HepG2 (cell line): ENCODE results near the gene COL25A1. TPM values are rescaled to one million over a fixed set of nuclear protein-coding genes. Genes with fewer than 3 reads are reported as not detected.

ENCODE experiments used
- ATAC-seq: fragments of 200-7000 bp; cut with Tn5 transposase; 3 replicates; pipeline ENCODE4 v1.9.1; 2020; ENCODE audit warnings: mild to moderate bottlenecking, moderate library complexity
- BruUV-seq: library from RNA; stranded (reverse); fragments of 400-500 nt; replicated peaks from 2 replicates; lab custom pipeline; 2021; lab: Mats Ljungman, UMichigan
- CTCF ChIA-PET: fragments of 300-600 bp; formaldehyde crosslinking; extraction: SDS; loops from one replicate; lab custom pipeline; 2021; ENCODE audit warnings: low total read pairs, inconsistent platforms, low intra/inter-chr PET ratio; lab: Yijun Ruan, JAX
- POLR2A ChIA-PET: fragments of 350-600 bp; sonication (Branson Sonifier 250); formaldehyde crosslinking; loops from one replicate; lab custom pipeline; 2020; ENCODE audit warnings: antibody characterized with exemption, inconsistent platforms; lab: Yijun Ruan, JAX
- DNase-seq: peaks from one replicate; pipeline ENCODE4 v3.0.0-alpha.2; 2015; ENCODE audit warnings: low spot score
- FAIRE-seq: peaks from 3 replicates; lab custom pipeline; 2011; peaks lifted over from hg19 to GRCh38; lab: Jason Lieb, UNC
- H2AFZ ChIP-seq: one replicate; pipeline ENCODE4 v1.6.1; 2011; ENCODE audit warnings: low read length, inconsistent platforms
- H3K27ac ChIP-seq: fragments of 300-600 bp; 3 replicates; pipeline ENCODE4 v1.8.0; 2011; ENCODE audit warnings: mixed run types, mild to moderate bottlenecking, mixed read lengths, low read length, inconsistent platforms; ENCODE audit not compliant: insufficient read depth; ENCODE audit errors: extremely low read length
- H3K27me3 ChIP-seq, 2 experiments: fragments of 200-600 bp in 1 of 2; 2 replicates in 1 of 2; 3 replicates in 1 of 2; pipeline versions ENCODE4 v1.6.0 to v1.8.0; 2011; ENCODE audit warnings: low read length in 2 of 2, mild to moderate bottlenecking in 2 of 2, moderate library complexity in 2 of 2, inconsistent platforms in 1 of 2; ENCODE audit not compliant: insufficient read depth in 2 of 2, control insufficient read depth in 1 of 2
- H3K36me3 ChIP-seq, 2 experiments: fragments of 200-600 bp in 1 of 2; replicated peaks in 1 of 2; 2 replicates in 1 of 2; 3 replicates in 1 of 2; pipeline versions ENCODE4 v1.5.1 to v1.8.0; 2011; ENCODE audit warnings: low read length in 2 of 2, inconsistent platforms in 1 of 2; ENCODE audit not compliant: insufficient read depth in 2 of 2, control insufficient read depth in 1 of 2
- H3K4me1 ChIP-seq: 2 replicates; pipeline ENCODE4 v1.5.1; 2012; ENCODE audit warnings: low read length, inconsistent platforms; ENCODE audit not compliant: insufficient read depth
- H3K4me2 ChIP-seq: 2 replicates; pipeline ENCODE4 v1.6.0; 2011; ENCODE audit warnings: low read depth, low read length, inconsistent platforms
- H3K4me3 ChIP-seq, 3 experiments: fragments of 200-600 bp in 1 of 3; sonication (generic), shearing (Covaris generic) in 1 of 3; replicated peaks in 1 of 3; 2 replicates each; pipeline ENCODE4 v1.5.1; 2011 to 2016; ENCODE audit warnings: low read length in 3 of 3, inconsistent platforms in 2 of 3, low read depth in 2 of 3, mild to moderate bottlenecking in 2 of 3, control low read depth in 1 of 3, mixed read lengths in 1 of 3; ENCODE audit not compliant: insufficient read depth in 1 of 3
- H3K79me2 ChIP-seq: one replicate; pipeline ENCODE4 v1.6.1; 2011; ENCODE audit warnings: low read length, inconsistent platforms; ENCODE audit not compliant: insufficient read depth
- H3K9ac ChIP-seq: 2 replicates; pipeline ENCODE4 v1.6.0; 2011; ENCODE audit warnings: mild to moderate bottlenecking, low read depth, low read length, inconsistent platforms; ENCODE audit not compliant: insufficient read depth
- H3K9me3 ChIP-seq: 2 replicates; pipeline ENCODE4 v1.5.1; 2012; ENCODE audit warnings: mild to moderate bottlenecking, low read length
- H4K20me1 ChIP-seq: 2 replicates; pipeline ENCODE4 v1.6.0; 2011; ENCODE audit warnings: inconsistent platforms, mild to moderate bottlenecking, low read length, moderate library complexity; ENCODE audit not compliant: insufficient read depth
- DNMT3B ChIP-seq: conservative IDR thresholded peaks from 2 replicates; pipeline ENCODE4 v1.6.1; 2016; ENCODE audit warnings: missing biosample characterization, control low read depth
- ETV5 ChIP-seq: IDR thresholded peaks from 2 replicates; pipeline ENCODE4 v1.6.1; 2018; ENCODE audit warnings: missing biosample characterization, missing genetic modification reagents, inconsistent platforms, borderline replicate concordance
- FOXO1 ChIP-seq: sonication (generic); formaldehyde crosslinking; IDR thresholded peaks from 2 replicates; pipeline ENCODE4 v1.4.0; 2020; ENCODE audit warnings: missing genetic modification reagents
- GABPB1 ChIP-seq: IDR thresholded peaks from 2 replicates; pipeline ENCODE4 v1.6.1; 2016; ENCODE audit warnings: mild to moderate bottlenecking, missing genetic modification reagents, moderate library complexity, missing compliant biosample characterization
- HNRNPL ChIP-seq: fragments of 200-400 bp; formaldehyde crosslinking; IDR thresholded peaks from 2 replicates; pipeline ENCODE4 v1.6.1; 2017; ENCODE audit warnings: mild to moderate bottlenecking, low read depth, low read length
- HNRNPUL1 ChIP-seq: fragments of 200-400 bp; formaldehyde crosslinking; IDR thresholded peaks from 2 replicates; pipeline ENCODE4 v1.6.1; 2017; ENCODE audit warnings: low read depth, mild to moderate bottlenecking, low read length, moderate library complexity
- RFX3 ChIP-seq: IDR thresholded peaks from 2 replicates; pipeline ENCODE4 v1.6.1; 2016; ENCODE audit warnings: missing biosample characterization, missing genetic modification reagents
- ZNF264 ChIP-seq: sonication (generic); formaldehyde crosslinking; IDR thresholded peaks from 2 replicates; pipeline ENCODE4 v1.4.0; 2020; ENCODE audit warnings: missing genetic modification reagents
- ZNF607 ChIP-seq: sonication (generic); formaldehyde crosslinking; IDR thresholded peaks from 2 replicates; pipeline ENCODE4 v1.5.1; 2020; ENCODE audit warnings: missing genetic modification reagents, mild to moderate bottlenecking, borderline replicate concordance
- WGBS: methylation state at CpG from one replicate; pipeline ENCODE4 v1.1.6; 2017; ENCODE audit warnings: low lambda C conversion rate; 5-methylcytosine and 5-hydroxymethylcytosine counted together
- in situ Hi-C: cut with HindIII; loops from 2 replicates; pipeline ENCODE4 v1.10.0; 2017; ENCODE audit warnings: low pct_unique_long_range_greater_than_20kb; ENCODE audit not compliant: extremely low pct_ligation_motif_present
- intact Hi-C: fragments of 100-400 bp; cut with micrococcal nuclease; formaldehyde crosslinking; loops from one replicate; pipeline ENCODE4 v1.10.0; 2022; ENCODE audit not compliant: unreplicated experiment
- polyA plus RNA-seq, 8 experiments: library from polyadenylated mRNA; depleted of rRNA in 3 of 8; stranded (reverse) in 7 of 8; unstranded in 1 of 8; fragments of >200 nt; fragmentation: Illumina TruSeq in 4 of 8; extraction: Trizol in 4 of 8; gene quantifications; 2 replicates each; pipeline versions ENCODE4 v1.2.1 to v1.2.3, GENCODE V29; 2011 to 2016; ENCODE audit warnings: low read depth in 4 of 8, missing spikeins in 1 of 8, mixed read lengths in 1 of 8; ENCODE audit not compliant: insufficient read depth in 1 of 8
- total RNA-seq, 5 experiments: library from RNA; depleted of rRNA; stranded (reverse); fragments of >200 nt; fragmentation: Illumina TruSeq; extraction: Trizol; gene quantifications; 2 replicates each; pipeline ENCODE4 v1.2.3, GENCODE V29; 2016; ENCODE audit warnings: low read depth in 1 of 5
- TF ChIP-seq, protein P1 (sequence below): sonication (generic); formaldehyde crosslinking; conservative IDR thresholded peaks from 2 replicates; pipeline ENCODE4 v1.4.0; 2020; ENCODE audit warnings: missing genetic modification reagents

Gene COL25A1
- total and polyA plus RNA-seq, 2 of the 13 experiments (the other 11 are each of a cell fraction or from before 2014, with no cell fraction given): not detected

DNA sequence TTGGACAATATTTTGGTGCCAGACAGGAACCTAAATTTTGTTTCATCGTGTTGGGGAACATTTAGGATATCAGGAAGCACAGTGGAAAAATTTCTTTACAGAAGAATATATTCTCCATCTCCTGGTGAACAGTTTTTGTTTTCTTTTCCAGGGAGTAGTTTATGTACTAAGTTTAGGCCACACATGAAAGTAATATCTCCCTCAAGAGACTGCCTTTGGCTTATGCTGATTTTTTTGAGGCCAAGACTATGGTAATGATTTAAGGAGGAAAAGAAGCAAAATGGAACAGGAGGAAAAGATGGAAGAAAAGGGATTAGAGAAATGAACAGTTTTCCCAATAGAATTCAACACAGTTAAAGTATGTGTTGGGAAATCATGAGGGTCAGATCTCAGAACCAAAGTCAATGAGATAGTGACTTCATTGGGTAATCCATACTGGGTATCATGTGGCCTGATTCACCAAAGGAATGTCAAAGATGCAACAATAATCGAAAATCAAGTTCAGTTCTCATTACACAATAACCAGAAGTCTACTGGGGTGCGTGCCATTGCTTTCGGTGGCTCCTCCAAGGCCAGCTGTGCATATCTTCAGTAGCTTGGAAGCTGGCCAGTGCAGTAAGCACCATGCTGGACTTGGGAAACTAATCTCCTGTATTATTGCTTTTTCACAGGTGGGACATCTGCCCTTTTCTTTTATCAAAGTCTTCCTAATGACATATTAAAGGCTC lies 234.8 kb downstream of the COL25A1 start (continued):
- no peak for TF ChIP-seq HNRNPL
- no peak for TF ChIP-seq FOXO1 (CRISPR knock-in tag)
- TF ChIP-seq, protein P1, sequence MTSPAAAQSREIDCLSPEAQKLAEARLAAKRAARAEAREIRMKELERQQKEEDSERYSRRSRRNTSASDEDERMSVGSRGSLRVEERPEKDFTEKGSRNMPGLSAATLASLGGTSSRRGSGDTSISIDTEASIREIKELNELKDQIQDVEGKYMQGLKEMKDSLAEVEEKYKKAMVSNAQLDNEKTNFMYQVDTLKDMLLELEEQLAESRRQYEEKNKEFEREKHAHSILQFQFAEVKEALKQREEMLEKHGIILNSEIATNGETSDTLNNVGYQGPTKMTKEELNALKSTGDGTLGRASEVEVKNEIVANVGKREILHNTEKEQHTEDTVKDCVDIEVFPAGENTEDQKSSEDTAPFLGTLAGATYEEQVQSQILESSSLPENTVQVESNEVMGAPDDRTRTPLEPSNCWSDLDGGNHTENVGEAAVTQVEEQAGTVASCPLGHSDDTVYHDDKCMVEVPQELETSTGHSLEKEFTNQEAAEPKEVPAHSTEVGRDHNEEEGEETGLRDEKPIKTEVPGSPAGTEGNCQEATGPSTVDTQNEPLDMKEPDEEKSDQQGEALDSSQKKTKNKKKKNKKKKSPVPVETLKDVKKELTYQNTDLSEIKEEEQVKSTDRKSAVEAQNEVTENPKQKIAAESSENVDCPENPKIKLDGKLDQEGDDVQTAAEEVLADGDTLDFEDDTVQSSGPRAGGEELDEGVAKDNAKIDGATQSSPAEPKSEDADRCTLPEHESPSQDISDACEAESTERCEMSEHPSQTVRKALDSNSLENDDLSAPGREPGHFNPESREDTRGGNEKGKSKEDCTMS: no peak
- no peak for TF ChIP-seq DNMT3B
- no peak for TF ChIP-seq ETV5
- TF ChIP-seq ZNF607: no peak
- no peak for TF ChIP-seq GABPB1 (CRISPR knock-in tag)

DNA sequence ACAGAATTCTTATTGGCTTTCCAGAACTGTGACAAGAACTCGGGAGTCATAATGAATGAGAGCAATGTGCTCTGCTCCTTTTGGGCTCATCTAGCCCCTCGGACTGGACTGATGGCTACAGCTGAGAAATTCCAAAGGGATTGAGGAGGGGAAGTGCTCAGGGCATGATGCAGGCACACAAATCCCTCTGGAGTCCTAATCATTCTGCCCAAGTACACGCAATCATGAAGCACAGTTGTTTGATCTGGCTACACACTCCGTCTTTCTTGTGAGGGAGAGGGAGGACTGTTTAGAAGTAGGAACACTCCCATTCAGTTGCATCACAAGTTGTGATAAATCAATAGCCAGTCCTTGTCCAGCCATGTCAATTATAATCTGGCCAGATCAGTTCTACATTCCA lies 237.5 kb downstream of the COL25A1 start:
- intact Hi-C loops: no loop called here
- H3K36me3 ChIP-seq: no peaks in the 10 kb centered on the region
- POLR2A ChIA-PET: no interaction called here
- DNase-seq (no peak), ATAC-seq (no peak), FAIRE-seq (no peak)
- in situ Hi-C loops: no loop called here
- H3K27me3 ChIP-seq: no peaks in the 10 kb centered on the region
- no peak overlapping the region for H3K9ac ChIP-seq
- no peaks in the 10 kb centered on the region for H3K79me2 ChIP-seq
- no peak overlapping the region for H2AFZ ChIP-seq
- 4% methylated on average over 4 of the region's 4 CpGs for WGBS
- no peak overlapping the region for H3K4me2 ChIP-seq
- no peak for TF ChIP-seq ZNF264 (CRISPR knock-in tag)
- TF ChIP-seq RFX3: no peak
- TF ChIP-seq HNRNPUL1: no peak
- TF ChIP-seq, all 625 proteins: peak for 0
- Histone ChIP-seq H3K9me3 (no peaks in the 10 kb centered on the region), H3K4me1 (no peaks in the 10 kb centered on the region), H3K4me3 (no peak overlapping the region), H3K27ac (no peak overlapping the region), H4K20me1 (no peaks in the 10 kb centered on the region)
- CTCF ChIA-PET: no interaction called here
- BruUV-seq: no TSS peak
